Activated naive CD4-positive, alpha-beta T cell treated with anti-CD3 and anti-CD28 coated beads, Interleukin-2, amount 10 ng/mL, durations not matched to agents 5 hours and 36 hours (primary cell): Measurements from ENCODE around the gene PRKAA2. TPM values are rescaled to one million over a fixed set of nuclear protein-coding genes. Genes with fewer than 3 reads are reported as not detected.

ENCODE experiments used
- total RNA-seq, 2 experiments: library from RNA; stranded (reverse); gene quantifications; one replicate each; pipeline ENCODE4 v1.2.3, GENCODE V29; 2021

The PRKAA2 gene
- not detected for total RNA-seq

GRCh38 chr1:56644919-56645676 is at the start of gene PRKAA2:
TSS of gene PRKAA2 (plus strand) at chr1:56645314. CDS start at chr1:56645388, 74 bp downstream.

Other genes starting within 250 kb of the PRKAA2 start
- not detected for gene PLPP3, start 65.8 kb upstream of the PRKAA2 start, total RNA-seq
- gene FYB2, start 174.1 kb downstream of the PRKAA2 start, total RNA-seq = not detected
- gene C8A, start 209.5 kb downstream of the PRKAA2 start, total RNA-seq = not detected